AG20443 (cell line): ENCODE data around the gene NAT9.

ENCODE experiments used
- DNase-seq: peaks from one replicate; pipeline ENCODE4 v3.0.0; 2012; ENCODE audit warnings: low spot score, mixed read lengths

NAT9 gene, protein sequence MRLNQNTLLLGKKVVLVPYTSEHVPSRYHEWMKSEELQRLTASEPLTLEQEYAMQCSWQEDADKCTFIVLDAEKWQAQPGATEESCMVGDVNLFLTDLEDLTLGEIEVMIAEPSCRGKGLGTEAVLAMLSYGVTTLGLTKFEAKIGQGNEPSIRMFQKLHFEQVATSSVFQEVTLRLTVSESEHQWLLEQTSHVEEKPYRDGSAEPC

DNA sequence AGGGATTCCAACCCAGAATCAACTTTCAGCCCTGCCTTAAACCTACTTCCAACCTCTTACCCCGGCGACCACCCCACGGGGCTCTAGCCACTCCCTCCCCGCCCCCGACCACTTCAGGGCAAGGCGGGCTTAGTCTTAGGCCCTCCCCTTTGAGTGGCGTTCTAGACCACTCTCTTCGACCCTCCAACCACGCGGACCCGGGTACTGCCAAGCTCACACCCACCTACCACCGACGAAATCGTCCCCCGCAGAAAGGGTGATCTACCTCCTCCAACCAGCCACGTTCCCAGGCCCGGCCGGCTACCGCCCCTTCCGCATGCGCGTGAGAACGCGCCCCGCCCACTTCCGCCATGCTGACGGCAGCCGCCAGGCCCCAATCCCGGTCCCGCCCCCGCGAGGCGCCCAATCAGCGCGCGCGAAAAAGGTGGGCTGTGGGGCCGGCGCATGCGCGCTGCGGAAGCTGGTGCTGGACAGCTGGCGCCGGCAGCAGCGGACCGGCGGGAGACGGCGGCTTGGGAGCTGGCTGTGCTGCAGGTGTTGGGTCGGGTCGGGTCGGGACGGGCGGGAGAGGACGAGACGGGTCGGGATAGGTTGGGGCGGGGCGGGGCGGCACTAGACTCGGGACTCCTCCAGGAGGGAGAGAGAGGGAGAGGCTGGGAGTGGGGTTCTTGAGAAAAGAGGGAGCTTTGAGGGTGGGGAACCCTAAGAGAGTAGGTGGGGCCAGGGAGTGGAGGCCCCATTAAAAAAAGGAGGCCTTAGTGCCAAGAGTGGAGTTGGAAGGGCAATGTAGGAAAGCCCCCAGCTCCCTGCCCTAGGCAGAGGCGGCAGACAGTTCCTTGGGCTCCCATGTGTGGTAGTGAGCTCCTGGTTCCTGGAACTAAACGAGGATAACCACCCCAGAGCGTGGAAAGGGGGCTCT is at the start of gene NAT9:
Gene NAT9 (minus strand): TSS at position 302 of the 919 bp plus-strand sequence. CDS start 647 bp downstream, outside the sequence.
- DNase-seq: peak; percentile 100

DNA sequence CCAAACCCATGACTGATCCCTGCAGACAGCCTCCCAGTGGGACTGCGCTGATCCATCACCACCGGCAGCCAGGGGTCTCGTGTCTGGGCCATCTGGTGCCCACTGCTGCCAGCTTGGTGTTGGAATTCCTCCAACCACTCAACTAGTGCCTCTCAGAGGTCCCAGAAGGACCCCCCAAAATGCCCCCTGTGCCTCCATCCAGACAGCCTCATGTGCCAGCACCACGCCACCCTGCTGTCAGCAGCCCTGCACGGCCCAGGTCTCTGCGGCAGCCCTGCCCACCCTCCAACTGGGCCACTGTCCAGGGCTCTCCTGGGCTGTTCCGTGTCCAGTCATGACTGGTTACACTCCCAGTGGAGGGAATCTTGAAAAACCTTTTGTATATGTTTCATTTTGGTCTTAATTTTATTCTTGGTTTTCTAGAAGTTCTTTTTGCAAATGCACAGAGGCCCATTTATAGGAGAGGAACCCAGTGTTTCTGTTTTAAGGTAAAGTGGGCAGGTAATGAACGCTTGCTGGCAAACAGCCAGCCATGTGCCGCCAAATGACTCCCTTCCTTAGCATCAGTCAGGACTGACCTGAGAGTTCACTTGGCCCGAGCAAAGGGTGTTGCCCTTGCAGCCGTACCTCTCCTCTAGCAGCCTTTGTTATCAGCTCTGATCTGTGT is 48.9 kb upstream of the NAT9 start:
- no peak for DNase-seq

DNA sequence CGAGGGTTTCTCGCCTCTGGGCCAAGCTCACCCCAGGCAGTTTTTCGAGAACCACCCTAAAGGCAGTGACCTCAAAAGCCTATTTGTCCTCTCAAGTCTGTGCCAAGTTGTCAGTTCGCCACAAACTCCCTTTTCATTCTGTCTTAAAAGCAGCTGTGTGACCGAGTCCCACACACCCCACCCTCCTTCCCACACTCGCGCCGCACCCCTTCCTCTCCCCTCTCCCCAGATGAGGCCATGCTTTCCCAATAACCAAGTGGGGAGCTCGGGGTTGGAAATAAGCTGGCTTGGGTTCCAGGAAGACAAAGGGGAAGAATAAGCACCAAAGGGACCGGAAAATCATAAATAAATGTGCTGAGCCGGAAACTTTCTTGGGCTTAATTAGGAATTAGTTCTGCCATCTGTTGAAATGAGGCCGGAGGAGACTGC is 46.8 kb upstream of the NAT9 start:
- DNase-seq: no peak

DNA sequence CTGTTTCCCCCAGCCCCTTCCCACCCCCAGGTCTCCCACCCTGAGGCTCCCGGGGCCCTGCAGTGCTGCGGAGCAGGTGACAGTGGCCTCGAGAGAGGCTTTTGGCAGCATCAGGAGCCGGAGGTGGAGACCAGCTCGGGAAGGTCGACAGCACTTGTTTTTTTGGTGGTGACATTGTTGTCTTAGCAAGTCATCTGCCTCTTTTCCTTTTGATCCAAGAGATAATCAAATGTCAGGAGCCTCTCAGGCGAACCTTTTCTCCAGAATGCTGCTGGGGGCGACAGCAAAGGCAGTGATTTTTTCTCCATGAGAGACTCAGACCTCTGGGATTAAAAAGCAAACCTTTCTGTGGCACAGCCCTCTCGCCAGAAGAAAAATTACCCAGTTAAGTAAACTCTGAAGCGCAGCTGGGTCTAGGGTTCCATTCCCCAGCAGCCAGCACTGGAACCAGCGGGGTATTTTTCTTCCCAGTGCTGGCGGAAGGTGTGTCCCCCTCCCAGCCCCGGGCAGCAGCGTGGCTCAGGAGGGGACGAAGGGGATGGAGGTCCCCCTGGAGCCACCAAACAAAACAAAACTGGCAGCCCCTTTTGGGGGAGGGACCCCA is 46.3 kb upstream of the NAT9 start:
- no peak for DNase-seq

DNA sequence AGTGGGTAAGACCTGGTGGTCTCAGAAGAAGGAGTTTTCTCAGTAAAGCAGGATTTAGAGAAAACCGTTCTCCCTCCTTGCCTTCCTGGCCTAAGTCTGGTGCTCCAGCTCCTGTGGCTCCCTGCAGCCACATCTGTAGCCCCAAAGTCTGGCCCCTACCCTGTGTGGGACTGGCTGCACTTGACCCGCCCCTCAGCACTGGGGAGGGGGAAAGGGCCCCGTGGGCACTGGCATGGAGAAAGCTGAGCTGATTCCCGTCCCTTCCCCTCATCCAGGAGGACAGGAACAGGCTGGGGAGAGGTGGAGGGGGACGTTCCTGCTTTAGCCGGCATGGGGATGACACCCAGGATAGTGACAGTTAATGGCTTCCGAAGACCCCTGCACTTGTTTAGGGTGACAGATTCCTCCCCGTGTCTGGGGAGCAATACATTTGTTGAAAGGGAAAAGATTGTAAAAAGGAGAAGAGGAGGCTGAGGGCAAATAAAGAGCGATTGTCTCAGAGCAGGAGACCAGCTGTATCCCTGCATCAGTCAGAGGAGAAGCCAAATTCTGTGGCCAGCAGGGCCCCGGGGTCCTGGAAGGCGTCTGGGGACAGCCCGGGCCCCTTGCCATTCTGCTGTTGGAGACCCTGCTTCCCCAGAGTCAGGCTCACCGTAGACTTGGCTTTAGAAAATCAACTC is 45.6 kb upstream of the NAT9 start:
- DNase-seq: no peak

DNA sequence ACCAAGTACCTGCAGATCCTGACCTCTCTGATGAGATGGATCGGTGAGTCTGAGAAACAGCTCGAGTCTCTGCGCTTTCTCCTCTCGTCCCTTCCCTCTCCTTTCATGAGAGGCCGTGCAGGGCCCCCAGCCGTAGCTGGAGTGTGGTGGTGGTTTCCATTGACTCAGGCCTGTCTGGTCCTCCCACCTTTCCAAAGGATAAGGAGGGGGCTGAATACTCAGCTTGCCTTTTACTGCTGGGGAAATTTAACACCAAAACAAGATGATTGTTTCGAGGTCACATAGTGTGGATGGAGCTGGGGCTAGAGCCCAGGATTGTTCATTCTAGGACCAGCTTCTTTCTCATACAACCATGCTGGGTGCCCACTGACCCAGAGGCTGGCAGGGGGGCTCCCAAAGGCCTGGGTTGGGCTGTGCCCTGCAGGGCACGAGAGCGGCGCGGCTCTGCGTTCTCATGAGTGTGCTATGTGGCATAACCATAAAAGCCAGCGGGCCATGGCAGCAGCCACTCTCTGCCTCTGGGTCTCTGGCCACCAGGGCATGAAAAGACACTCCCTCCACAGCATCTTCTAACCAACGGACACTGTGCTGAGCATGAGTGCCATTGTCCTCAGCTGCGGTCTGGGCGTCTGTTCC is 43.8 kb upstream of the NAT9 start:
- DNase-seq: no peak

DNA sequence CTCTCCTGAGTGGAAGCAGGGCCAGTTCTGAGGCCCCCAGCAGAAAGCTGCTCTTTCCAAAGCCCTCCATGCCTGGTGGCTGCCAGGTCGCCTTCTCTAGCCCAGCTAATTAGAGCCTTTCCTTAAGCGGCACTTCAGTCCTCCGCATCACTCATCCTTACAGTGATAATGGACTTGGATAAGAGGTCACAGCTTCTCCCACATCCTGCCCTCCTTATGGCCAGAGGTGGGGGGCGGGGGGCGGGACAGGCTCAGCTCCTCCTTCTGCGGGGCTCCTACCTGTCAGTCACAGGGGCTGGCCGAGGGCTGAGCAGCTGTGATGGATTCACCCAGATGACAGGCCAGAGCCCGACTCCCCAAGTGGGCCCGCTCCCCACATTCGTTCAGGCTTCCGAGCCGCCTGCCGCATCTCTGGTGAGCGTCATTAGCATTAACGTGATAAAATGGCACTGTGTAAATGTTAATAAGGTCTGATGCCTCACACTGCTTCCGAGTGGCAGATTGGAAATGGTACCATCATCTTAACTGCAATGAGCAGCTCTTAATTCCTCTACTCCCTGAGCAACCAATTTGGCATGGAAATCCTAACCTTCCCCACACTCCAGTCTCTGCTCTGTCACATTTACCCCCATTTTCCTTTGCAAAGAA is 42.3 kb upstream of the NAT9 start:
- no peak for DNase-seq

DNA sequence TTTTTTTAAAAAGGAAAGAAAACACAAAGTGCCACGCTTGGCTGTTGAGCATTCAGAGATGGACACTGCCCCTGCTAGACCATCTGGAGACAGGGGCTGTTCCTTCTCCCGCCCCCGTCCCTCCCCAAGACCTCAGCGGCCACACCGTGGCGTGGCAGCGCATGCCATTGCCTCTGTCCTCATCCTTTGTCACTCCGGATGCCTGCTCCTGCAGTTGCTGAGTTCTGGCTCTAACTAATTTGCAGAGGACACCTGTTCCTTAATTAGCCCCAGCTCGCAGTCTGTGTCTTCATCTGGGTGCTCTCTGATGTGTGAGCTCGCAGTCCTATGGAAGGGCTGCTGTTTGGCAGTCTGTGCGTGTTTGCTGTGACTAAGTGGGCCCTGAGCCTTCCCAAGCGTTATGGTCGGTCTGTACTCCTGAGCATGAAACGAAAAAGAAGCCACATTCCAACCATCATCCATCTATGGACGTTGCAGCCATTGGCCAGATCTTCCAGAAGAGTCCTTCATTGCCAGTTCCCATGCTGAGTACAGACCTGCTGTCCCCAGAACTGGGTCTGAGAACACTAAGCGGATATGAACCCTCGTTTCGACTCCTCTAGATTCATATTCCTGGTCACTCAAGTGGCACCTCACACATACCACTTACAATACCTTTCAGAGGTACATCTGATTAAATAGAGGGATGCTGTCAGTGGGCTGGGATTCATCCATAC is 40.9 kb upstream of the NAT9 start:
- DNase-seq: no peak

DNA sequence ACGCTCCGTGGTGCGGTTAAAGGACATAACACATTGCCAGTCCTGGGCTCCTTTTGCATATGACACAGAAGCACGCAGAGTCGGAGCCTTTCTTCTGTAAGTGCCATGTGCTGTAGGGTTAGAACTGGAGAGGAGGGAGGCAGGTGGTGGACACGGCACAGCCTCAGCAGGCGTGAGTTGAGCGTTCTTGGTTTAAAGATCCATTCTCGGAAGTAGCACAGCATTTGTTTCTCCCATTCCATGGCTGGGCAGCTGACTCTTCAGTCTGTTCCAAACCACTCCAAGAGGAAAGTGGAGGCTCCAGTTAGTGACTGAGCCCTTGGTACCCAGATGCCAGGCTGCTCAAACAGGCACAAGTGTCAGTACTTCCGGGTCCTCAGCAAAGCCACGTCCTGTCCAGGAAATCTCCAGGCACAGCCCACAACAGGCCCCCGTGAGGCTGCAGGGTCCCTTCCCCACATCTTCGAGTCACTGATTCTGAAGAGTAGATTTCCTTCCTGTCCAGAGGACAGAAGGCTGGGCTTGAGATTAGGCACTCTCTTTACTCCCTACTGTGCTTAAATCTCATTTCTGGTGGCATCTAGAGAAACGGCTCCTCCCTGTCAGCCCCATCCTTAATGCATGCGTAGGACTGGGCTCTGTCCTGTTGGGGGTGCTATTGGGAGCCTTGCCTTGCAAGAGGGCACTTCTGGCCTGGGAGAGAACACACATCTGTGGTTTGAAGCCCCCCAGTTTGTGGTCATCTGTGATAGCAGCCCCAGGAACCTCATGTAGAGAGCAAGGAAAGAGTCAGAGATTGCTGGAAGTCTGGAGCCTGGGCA is 39.6 kb upstream of the NAT9 start:
- DNase-seq: no peak

DNA sequence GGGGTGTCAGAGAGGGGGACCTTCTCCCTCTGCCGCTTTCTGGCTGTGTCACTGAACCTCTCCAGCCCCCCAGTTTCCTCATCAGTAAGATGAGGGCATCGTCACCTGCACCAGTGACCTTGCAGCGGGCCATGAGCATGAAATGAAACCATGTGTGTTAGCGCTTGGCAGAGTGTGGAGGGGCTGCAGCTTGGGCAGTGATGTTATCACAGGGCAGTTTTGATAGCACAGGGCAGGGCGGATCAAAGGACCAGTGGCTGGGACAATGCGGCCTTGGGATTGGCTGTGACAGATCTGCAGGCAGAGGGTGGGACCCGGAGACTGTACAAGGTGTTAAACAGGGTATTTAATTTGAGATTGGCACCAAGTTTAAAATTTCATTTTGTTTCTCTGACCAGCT is 38.9 kb upstream of the NAT9 start:
- DNase-seq: no peak

DNA sequence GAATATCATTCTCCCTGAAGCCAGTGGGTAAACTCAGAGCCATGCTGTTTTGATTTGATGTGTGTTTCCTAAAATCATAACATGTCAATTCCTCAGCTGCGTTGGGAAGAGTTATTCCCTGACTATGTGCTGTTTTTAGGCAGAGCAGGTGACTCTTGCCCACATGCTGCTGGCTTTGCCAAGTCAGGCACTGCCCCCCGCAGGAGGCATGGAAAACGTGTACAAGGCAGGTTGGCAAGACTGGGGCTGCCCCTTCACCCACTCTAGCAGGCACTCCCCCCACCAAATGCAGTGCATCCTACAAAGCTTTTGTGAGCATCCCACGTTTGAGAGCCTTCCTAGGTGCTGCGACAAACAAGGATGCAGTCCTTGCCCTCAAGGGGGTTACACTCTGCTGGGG is 38.3 kb upstream of the NAT9 start:
- DNase-seq: no peak

DNA sequence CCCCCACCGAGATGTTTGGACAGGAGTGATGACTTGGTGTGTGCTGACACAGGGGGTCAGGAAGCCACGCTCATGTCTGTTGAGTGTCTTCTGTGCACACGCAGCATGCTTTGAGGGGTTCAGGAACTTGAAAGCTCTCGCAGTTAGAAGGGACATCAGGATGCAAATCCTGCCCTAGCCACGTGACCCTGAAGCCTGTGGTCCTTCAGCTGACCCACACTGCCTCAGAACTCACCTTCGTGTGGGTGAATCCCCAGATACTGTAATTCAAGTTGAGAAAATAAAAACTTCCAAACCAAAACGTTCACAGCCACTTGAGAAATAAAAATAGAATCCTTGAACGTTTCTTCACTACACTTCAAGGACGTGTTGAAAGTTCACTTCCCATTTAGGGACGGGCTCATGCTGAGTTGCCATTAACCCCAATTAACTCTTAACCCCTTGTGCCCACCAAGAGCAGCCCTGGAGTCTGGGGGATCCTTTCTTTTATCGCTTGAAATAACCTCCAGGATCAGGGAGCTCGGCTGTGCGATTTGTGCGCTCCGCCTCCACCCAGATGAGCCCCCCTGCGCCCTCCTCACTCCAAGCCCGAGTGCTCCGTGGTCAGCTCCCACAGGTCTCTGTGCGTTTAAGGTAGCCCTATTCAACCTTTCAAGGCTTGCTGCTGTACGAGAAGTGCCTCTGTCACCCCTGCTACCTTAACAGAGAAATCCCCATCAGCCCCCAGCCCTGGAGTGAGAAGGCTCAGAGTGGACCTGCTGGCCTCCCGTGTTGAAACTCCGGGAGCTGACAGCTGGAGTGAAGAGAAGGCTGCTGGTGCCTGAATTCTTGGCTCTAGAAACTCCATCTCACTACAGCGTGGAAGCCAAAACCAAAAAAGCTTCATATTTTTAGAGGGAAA is 36.2 kb upstream of the NAT9 start:
- no peak for DNase-seq

DNA sequence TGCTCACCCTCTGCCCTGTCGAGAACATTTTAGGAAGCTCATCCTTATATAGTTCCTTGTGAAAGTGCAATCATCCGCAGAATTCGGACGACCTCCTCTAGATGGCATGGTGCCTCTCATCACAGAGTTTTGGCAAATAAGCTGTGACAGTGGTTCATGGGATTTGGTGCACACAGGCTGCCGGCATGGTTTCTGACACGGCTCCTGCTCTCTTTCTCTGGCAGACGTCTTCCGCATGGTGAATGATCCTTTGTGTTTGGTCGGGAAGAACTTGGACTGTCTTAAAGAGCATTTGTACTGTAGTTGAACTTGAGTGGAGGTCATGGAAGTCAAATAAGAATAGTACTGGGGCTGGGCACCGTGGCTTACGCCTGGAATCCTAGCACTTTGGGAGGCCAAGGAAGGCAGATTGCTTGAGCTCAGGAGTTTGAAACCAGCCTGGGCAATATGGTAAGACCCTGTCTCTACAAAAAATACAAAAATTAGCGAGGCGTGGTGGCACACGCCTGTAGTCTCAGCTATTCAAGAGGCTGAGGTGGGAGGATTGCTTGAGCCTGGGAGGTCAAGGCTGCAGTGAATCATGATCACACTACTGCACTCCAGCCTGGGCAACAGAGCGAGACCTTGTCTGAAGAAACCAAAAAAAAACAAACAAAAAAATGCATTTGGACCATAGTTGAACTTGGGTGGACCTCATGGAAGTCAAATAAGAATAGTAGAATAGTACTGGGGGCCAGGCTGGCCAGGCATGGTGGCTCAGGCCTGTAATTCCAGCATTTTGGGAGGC is 34.7 kb upstream of the NAT9 start:
- DNase-seq: no peak

DNA sequence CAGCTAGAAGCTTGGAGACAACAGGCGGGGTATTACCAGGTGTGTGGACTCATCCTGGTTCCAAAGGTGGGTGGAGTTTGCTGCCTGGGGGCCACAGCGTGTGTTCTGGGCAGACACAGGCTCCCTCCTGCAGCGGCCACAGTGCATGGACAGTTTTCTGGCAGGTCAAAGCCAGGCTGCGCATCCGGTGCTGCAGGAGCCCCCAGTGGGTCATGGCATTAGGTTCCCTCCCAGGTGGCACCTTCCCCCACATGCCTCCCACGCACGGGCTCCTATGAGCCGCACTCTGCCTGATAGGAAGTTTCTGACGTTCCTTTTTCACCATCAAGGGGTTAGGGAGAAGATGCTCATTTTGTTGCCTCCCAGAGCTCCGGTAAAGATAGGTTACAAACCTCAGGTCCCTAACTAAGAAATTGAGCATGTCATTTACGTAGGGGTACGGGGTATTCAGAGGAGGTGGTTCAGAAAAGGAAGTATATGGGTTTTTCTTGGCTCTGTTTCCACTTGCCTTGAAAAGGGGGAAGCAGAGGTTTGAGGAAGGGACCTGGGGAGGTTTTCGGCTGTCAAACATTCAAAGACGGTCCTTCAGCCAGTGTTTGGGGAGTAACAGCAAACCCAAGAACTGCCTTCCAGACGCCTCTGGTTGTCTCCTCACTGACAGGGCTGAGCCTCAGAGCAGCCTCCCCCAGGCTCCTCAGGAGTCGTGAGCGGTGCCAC is 32.7 kb upstream of the NAT9 start:
- DNase-seq: no peak

DNA sequence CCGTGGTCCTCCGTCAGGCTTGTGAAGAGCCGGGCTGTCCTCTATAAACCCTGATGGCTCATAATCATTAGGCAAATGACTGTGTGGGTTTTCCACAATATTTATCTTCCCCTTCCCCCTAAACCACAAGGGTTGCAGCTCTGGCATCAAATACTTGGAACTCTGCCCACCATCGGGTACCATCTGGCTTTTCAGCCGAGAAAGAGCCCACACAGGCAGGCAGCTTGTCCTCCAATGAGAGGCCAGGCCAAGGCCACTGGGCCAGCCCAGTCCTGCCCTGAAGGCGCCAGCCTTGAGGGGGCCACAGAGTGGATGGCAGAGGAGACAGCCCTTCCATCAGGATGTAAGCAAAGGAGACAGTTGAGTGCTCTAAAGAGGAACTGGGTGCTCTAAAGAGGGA is 31.8 kb upstream of the NAT9 start:
- no peak for DNase-seq

DNA sequence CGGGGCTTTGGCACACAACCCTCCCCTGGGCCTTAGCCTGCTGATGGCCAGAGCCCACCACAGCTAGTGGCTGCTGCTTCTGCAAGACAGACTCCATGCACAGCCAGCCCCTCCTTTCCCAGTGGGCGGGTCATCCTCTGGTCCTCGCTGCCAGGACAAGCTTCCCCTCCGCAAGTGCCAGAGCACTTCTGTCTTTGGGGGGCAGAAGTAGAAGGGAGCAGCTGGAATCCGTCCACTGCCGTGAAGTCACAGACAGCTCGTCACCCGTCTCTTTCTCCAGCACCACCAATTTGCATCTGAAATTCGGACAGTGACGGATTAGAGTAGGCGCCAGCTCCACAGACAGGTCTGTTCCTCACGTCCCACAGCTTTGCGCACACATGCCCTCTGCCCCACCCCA is 31.3 kb upstream of the NAT9 start:
- DNase-seq: no peak

DNA sequence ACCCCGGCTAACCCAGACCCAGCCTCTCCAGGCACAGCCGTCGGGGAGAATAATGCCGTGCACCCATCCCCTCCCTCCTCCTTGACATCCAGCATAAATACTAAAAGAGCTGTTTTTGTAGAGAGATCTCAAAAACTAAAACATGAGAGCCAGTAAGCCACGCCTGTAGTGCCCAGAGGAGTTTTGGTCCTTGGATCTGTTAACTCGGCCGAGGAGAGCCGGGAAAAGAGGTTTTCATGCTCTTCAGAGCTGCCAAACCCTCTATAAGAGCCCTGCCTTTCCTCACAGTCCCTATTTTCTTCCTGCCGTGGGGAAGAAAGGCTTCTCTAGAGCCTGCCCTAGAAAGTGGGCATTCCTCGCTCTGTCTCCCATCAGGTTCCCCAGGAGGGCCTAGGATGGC is 30.2 kb upstream of the NAT9 start:
- DNase-seq: no peak
